Loucy (cell line): Measurements from ENCODE around the gene DROSHA.

ENCODE experiments used
- CTCF ChIP-seq: fragments of 200-600 bp; sonication (generic); conservative IDR thresholded peaks from 2 replicates; pipeline ENCODE4 v1.5.1; 2014; ENCODE audit warnings: mild to moderate bottlenecking, antibody characterized with exemption, low read length
- EZH2phosphoT487 ChIP-seq: fragments of 200-600 bp; IDR thresholded peaks from 2 replicates; pipeline ENCODE4 v1.6.1; 2018; ENCODE audit warnings: antibody characterized with exemption, mild to moderate bottlenecking, moderate library complexity, borderline replicate concordance

DNA sequence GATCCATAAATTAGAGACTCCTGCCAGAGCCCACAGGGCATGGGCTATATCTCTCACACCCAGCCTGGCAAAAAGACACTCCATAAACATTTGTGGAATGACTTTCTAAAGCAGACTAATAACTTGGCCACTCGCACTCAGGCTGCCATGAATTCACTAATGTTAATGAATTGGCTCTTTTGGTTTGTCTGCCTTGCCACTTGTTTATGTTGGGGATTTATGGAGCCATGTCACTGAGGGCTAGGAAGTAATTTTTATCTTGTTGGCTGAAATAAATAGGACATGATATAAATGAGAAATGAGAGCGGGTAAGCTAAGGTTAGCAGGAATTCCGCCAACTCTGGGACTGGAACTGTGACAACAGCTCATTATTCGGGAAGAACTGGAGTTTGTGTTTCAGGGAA is 55.2 kb downstream of the DROSHA start:
- TF ChIP-seq EZH2phosphoT487 (no peak), CTCF (no peak)
